OCI-M2 (cell line): ENCODE data around the gene F2RL3.
A peak's percentile ranks its signal among the peaks of the same experiment; 100 is the strongest.
"Not testable (repeated sequence)": the region's sequence is repeated elsewhere in the genome, so short reads cannot be mapped to it uniquely, and the experiment has no call there.

Experiments used
- DNase-seq: peaks from one replicate; lab custom pipeline; 2025; ENCODE audit not compliant: unreplicated experiment; lab: John Stamatoyannopoulos, UW

F2RL3 gene

GRCh38 chr19:16874250-16874977, 14.4 kb upstream of the F2RL3 start:
- no peak for DNase-seq

GRCh38 chr19:16874978-16875299, 13.9 kb upstream of the F2RL3 start:
- not testable (repeated sequence) for DNase-seq

- DNase-seq: no peak
Observed at GRCh38 chr19:16875584-16876555, 12.9 kb upstream of the F2RL3 start.

GRCh38 chr19:16876904-16877361, 11.9 kb upstream of the F2RL3 start:
- DNase-seq: no peak

- no peak for DNase-seq
Observed at GRCh38 chr19:16877581-16877980, 11.2 kb upstream of the F2RL3 start.

GRCh38 chr19:16878181-16878965, 10.4 kb upstream of the F2RL3 start:
- DNase-seq: no peak

GRCh38 chr19:16880884-16881554, 7.8 kb upstream of the F2RL3 start:
- DNase-seq: no peak

GRCh38 chr19:16882146-16882545, 6.7 kb upstream of the F2RL3 start:
- no peak for DNase-seq

- no peak for DNase-seq
Observed at GRCh38 chr19:16883522-16883921, 5.3 kb upstream of the F2RL3 start.

- DNase-seq: no peak
Observed at GRCh38 chr19:16885166-16885565, 3.6 kb upstream of the F2RL3 start.

- no peak for DNase-seq
Observed at GRCh38 chr19:16886305-16886880, 2.4 kb upstream of the F2RL3 start.

- DNase-seq: peak; percentile 93
Observed at GRCh38 chr19:16887353-16888265, 1.2 kb upstream of the F2RL3 start.

GRCh38 chr19:16889366-16889882, 625 bp downstream of the F2RL3 start:
- DNase-seq: peak; percentile 89

GRCh38 chr19:16889883-16890460, 1.2 kb downstream of the F2RL3 start:
- no peak for DNase-seq

- DNase-seq: peak; percentile 97
Observed at GRCh38 chr19:16890461-16891184, 1.8 kb downstream of the F2RL3 start.

GRCh38 chr19:16891696-16892382, 3.0 kb downstream of the F2RL3 start:
- DNase-seq: no peak

GRCh38 chr19:16892436-16892835, 3.6 kb downstream of the F2RL3 start:
- no peak for DNase-seq
